Coronary artery (tissue), 2 donors: ENCODE measurements around the gene TBC1D13.
"Not testable (repeated sequence)": the region's sequence is repeated elsewhere in the genome, so short reads cannot be mapped to it uniquely, and the experiment has no call there.

Experiments used
- DNase-seq: peaks from one replicate; pipeline ENCODE4 v3.0.0-alpha.2; 2017; ENCODE audit warnings: low spot score
- H3K27ac ChIP-seq, 2 donors: fragments of 200-600 bp; sonication (generic); one replicate each; pipeline ENCODE4 v1.5.1; 2016 to 2019
- H3K4me3 ChIP-seq: fragments of 200-600 bp; sonication (generic); 2 replicates; pipeline ENCODE4 v1.5.1; 2016; ENCODE audit warnings: mild to moderate bottlenecking, moderate library complexity
- CTCF ChIP-seq: fragments of 200-600 bp; sonication (generic); IDR thresholded peaks from one replicate; pipeline ENCODE4 v1.5.1; 2019; ENCODE audit warnings: antibody characterized with exemption

The TBC1D13 gene

GRCh38 chr9:128847803-128848202 is 60.8 kb downstream of the TBC1D13 start:
- TF ChIP-seq CTCF: no peak
- no peak overlapping the region for H3K4me3 ChIP-seq

GRCh38 chr9:128851024-128851423 is 64.0 kb downstream of the TBC1D13 start:
- DNase-seq, H3K27ac ChIP-seq, H3K4me3 ChIP-seq: not testable (repeated sequence)

More at GRCh38 chr9:128847803-128848202, 60.8 kb downstream of the TBC1D13 start:
- H3K27ac ChIP-seq: no peak overlapping the region
- DNase-seq: no peak

- not testable (repeated sequence) for H3K27ac ChIP-seq, DNase-seq, H3K4me3 ChIP-seq
- peak; percentile 46 for TF ChIP-seq CTCF
Observed at GRCh38 chr9:128851779-128852600, 64.9 kb downstream of the TBC1D13 start.

- H3K27ac ChIP-seq, H3K4me3 ChIP-seq, DNase-seq: not testable (repeated sequence)
Observed at GRCh38 chr9:128852646-128853045, 65.6 kb downstream of the TBC1D13 start.

- not testable (repeated sequence) for H3K27ac ChIP-seq, DNase-seq, H3K4me3 ChIP-seq
Observed at GRCh38 chr9:128854454-128854853, 67.4 kb downstream of the TBC1D13 start.

- H3K4me3 ChIP-seq, DNase-seq, H3K27ac ChIP-seq: not testable (repeated sequence)
Observed at GRCh38 chr9:128858476-128858875, 71.4 kb downstream of the TBC1D13 start.
